HG03442 (cell line): Measurements from ENCODE around the gene SLC39A12.

Experiments
- ATAC-seq: cut with Tn5 transposase; IDR thresholded peaks from one replicate; pipeline ENCODE4 v1.9.1; 2021; ENCODE audit warnings: mild to moderate bottlenecking, moderate library complexity; ENCODE audit not compliant: unreplicated experiment

SLC39A12 gene

DNA sequence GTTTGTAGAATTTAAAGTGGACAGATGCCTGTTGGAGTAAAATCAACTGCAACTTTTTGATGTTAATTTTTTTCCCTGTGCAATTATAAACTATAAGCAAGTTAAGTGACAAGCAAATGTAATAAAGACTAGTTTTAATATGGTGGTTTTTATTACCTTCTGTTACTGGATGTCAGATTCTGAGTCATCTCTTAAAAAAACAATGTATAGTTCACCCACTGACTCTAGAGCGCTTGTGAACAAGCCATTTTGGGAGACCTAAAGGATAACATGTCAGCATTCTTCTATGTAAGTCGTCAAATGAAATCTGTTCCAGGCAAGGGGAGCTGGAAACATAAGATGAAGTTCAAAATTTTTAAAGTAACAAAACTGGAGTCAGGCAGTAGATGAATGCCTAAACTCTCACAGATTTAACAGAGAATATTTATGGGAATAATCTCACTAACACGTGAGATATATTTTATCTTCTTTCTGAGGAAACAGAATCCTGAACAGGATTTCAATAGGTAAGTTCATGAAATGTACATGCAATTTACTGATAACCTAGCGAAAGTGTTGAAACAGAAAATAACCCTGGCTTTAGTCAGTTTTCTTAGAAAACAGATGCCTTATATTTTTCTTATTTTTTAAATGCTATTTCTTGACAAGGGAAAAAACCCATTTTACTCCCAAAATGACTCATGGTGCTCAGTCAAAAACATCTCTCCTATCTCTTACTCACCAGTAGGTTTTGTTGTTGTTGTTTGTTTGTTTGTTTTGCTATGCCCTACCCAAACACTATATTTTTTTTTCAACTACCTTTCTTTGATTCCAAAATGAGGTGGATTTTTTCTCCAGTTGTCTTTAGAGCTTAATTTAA lies 91.7 kb downstream of the SLC39A12 start:
- no peak for ATAC-seq

DNA sequence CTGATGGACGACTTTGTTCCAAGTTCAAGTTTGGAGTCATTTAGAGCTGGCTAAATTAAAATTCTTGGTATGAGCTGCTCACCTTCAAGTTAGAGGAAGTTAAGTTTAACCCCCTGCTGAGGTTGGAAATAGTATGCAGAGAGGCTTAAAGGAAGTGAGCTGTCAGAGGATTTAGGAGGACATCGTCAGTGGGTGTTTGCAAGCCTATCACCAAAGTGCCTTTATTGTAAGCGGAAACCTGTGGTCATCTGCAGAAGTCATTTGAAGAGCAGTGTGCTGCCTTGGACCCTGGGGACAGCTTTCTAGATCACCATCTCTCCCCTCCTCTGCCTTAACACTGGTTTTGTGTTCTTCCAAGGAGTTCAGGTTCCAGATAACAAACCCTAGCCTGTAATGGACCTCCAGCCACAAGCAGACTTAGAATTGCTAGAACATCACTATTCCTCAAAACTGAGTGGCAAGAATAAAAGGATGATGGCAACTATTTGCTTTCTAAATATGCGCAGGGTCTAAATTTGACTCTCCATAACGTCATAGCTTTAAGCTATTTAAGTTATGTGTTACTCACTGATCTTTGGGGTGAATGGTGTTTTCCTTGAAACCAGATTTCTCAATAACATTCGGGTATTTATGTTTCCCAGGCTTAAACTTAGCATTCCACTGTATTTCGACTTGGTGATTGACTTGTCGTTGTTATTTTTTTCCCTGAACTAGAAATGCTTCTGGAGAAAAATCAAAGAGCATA lies 93.4 kb downstream of the SLC39A12 start:
- no peak for ATAC-seq

DNA sequence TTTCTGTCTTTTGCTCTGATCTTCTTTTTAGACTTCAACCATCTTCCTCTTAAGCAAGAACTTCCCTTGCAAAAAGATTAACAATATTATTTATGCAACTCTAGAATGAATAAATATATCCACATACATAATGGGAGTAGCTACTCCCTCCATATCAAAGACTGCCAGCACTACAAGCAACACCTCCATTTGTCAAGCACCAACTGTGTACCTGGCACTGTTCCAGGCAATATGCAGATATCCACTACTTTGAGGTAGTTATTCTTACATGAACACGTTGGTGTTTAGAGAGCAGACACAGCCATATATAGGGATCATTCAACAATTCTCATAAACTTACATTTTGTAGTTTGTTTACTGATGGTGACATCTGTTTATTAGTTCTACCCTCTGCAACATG lies 104.9 kb downstream of the SLC39A12 start:
- ATAC-seq, result no peak

DNA sequence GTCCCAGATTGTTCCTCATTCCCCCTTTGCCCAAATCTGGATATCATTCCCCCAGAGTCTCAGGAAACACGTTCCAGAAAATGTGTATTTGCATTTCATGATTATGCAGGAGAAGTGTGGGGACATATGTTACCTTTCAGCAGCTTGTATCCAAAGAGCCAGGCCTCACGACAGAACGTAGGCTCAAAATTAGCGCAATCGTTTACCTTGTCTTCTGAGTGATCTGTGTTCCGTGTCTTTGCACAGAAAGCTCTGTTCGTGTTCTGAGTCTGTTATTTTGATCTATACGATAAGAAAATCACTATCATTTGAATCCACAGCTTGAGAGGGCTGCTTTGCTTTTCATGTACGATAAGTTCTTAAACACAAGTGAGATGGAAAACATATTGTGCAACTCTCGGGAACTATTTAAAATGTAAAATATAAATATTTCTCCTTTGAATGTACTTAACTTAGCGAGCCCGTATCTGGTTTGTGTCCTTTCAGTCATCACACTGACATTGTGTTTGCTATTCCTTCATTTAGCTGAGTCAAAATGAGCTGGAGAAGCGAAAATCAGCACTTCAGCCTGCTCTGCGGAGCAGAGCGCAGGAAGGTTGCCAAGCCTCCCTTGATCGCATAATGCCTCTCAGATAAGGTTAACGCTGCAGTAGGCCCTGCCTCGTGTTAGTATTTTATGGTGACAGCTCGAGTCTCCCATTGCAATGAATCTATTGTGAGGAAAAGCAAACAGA lies 108.3 kb downstream of the SLC39A12 start:
- no peak for ATAC-seq

DNA sequence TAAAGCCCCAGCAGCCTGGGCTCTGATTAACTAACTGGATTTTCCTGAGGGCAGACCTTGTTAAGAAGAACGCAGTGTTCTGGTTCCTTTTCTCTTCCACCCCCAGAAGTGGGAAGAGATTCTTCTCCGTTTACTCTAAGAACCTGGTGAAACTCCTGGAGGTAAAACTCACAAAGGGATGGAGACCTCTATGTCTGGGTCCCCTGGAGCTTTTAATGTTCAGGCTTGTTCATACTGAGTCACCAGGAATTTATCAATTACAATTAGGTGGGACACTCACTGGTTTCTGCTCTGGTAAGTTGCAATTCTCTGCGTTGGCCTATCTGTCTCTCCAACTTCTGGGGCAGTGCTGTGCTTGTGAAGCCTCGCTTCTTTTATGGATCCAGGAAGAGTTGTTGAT lies 115.2 kb downstream of the SLC39A12 start:
- ATAC-seq, result no peak

DNA sequence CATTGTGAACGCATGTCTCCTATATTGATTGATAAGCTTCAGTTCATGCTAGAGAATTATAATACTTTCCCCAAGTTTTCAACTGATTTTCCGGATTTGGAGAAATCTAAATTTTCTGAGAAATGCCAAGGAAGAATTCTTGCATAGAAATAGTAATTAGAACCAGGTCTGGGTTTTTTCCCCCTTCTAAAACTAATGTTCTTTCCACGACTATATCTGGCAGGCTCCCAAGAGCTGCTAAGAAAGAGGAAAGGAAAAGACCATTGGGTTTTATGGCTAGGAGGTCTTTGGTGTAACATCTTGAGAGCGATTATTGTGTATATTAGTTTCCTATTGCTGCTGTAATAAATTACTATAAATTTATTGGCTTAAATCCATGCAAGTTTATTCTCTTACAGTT lies 116.7 kb downstream of the SLC39A12 start:
- ATAC-seq, result no peak

DNA sequence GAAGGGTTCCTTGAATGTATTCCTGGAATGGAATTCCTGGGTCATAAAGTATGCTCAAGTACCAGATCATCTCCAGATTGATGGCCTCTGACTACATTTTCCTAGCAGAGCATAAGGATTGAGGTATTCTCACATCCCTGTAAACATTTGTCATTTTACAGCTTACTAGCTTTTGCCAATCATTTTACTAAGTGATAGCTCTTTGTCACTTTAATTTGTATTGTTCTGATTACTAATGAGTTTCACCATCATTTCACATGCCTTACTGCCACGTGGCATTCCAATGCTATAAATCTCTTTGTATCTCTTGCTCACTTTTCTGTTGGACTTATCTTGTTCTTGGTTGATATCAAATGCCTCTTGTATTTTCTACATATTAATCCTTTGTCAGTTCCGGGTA lies 119.9 kb downstream of the SLC39A12 start:
- no peak for ATAC-seq

DNA sequence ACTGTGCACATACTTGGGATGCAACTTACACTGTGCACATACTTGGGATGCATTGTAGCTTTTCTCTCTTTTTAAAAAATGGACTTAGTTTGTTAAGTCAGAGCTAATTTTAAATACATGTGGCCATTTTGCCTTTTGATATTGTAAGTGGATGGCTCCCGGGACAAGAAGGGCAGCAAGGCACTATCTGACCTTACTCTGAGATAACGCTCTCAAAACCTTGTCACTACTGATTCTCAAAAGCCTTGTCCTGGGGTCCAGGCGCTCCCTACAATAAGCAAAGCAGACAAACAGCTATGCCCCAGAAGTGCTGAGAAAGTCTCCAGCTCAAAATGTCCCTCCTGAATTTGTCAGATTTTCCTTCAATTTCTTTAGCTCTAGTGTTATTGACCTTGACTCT lies 121.6 kb downstream of the SLC39A12 start:
- no peak for ATAC-seq

DNA sequence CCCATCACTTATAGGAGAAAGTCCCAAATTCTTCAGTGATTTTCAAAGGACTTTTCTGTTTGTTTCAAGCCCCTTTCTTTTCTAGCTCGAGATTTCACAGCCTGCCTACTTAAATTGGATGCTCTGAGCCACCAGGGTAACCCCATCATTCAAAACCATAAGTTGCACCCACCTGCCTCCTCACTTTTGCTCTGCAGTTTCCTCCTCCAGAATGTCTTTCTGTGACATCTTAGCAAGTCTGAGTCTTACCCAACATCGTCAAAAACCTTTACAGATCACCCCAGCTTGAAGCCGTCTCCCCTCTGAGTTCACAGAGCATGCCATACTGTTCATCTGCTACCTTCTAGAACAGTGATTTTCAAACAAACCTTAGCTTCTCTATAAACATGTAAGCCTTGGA lies 124.2 kb downstream of the SLC39A12 start:
- no peak for ATAC-seq

DNA sequence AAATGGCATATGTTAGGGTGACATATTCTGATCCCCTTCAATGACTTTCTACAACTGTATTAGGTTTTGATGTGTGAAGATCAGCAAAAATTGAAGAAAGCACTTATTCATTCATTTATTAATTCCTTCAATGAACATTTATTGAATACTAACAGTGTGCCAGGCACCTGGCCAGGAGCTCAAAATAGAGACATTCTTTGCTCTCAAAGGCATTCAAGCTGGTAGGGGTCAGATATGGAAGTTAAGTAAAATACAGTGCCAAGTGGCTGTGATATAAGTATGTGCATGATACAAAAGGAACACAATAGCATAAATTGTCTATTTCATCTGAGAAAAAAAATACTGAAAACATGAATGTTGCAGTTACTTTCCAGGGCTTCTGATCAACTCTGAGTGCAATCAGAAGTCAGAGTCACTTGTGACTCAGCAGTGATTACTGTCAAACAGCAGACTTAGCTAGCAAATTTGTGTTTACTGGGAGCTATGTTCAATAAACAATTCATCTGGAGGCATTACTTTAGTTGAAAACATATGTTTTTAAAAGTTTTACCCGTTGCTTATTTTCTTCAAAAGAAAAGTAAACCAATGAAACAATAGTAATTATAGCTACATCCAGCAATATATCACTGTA lies 128.1 kb downstream of the SLC39A12 start:
- ATAC-seq, result no peak

DNA sequence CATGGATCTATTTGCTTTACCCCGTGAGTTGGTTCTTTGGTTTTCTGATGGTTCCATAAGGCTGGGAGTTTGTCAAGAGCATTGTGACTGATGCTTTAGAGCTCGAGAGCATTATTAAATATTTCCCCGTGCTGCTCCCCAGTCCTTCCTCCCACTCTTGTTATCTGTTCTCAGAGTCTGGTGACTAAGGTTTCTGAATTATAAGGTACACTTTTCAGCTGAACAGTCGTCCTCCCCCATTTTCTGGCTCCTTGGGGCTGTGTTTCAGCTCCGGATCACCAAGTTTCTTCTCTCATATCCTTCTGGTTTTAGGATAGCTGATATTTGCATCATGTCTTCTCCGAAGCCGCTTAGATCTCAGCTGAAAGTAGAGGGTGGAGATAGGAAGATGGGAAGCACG lies 130.7 kb downstream of the SLC39A12 start:
- ATAC-seq, result no peak

DNA sequence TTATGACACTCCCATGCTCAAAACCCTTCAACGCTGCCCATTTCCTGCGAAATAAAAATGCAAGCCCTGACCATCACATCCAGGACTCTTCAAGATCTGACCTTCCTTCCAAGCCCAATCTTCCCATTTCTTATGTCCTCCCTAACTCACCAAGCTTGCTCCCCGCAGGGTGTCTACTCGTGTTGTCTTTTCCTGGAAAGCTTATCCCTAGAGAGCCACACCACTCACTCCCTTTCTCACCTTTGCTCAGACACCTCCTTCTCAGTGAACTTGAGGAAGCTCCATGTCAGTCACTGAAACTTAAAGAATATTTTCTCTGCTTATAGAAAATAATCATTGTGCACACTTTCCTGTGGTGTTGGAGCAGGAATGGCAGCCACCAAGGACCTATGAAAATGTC lies 134.1 kb downstream of the SLC39A12 start:
- no peak for ATAC-seq

DNA sequence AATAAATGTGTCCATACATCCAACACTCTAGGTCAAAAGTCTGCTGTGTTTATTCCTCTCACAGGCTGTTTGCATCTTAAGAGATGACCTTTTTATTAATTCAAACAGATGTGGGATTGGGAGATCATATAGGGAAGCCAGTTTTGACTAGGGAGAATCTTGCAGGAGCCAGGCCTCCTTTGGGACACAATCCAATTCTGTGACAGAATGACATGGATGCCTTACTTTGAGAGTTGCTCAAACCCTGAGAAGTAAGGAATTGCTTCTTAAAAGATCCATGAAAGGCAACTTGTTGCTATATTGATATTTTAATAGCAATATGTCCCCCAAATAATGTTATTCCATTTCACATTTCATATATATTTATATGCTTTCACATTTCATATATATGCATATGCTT lies 135.0 kb downstream of the SLC39A12 start:
- no peak for ATAC-seq

DNA sequence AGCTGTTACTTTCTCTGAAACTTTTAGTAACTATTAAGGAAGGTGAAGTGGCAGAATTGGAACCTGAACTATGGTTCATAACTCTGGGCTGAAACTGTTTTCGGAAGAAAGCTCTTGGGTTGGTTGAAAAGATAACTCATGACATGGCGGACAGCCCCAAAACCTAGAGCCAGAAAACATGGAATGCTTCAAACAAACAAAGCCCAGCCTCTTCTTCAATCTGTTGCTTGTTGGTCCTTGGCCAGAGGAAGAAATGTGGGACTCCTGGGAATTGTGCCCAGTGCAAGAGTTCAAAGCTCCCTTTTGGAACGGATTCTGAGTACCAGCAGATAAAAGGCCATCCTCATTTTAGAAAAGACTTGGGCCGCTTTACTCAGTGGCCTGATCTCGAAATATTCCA lies 135.6 kb downstream of the SLC39A12 start:
- no peak for ATAC-seq
